Retinal pigment epithelial cell (primary cell): ENCODE measurements around the gene PTN.
"Not testable (repeated sequence)": the region's sequence is repeated elsewhere in the genome, so short reads cannot be mapped to it uniquely, and the experiment has no call there.

Experiments used
- DNase-seq: peaks from one replicate; pipeline ENCODE4 v3.0.0-alpha.2; 2010; ENCODE audit warnings: low read depth
- H3K4me3 ChIP-seq: 2 replicates; pipeline ENCODE4 v1.5.1; 2011; ENCODE audit warnings: mild to moderate bottlenecking, low read length, control low read depth, moderate library complexity
- TF ChIP-seq, protein P1 (sequence below): conservative IDR thresholded peaks from 2 replicates; pipeline ENCODE4 v1.5.1; 2011; ENCODE audit warnings: low read depth, low read length, control low read depth, inconsistent platforms

PTN gene

DNA sequence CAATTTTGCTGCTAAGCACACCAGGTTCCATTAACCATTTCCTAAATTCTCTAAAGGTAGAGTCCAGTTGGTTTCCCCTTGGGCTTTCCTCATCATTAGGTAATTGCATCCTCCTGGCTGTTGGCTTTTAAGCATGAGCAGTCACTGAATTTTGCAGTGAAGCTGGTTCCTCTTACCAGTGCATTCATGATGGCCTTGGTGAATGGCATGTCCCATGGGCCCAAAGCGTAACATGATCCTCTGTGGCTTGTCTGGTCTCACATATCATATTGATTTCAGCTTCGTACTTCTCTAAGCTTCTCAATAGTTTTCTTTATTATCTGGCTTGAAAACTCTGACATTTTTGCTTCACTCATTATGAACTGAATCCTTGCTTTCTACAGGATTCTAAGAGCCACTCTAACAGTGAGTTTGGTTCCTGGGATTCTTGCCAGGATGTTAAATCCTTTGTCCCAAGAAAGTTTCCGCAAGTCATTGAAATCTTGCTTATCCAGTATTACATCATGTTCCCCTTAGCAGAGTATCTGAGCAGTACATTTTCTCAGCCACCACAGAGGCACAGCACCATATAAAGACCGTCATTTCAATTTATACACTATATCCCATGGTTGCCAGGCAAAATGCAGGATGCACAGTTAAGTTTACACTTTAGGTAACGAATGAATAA lies 134.2 kb downstream of the PTN start:
- peak; percentile 37 for DNase-seq
- H3K4me3 ChIP-seq, result no peak overlapping the region
- TF ChIP-seq, protein P1, sequence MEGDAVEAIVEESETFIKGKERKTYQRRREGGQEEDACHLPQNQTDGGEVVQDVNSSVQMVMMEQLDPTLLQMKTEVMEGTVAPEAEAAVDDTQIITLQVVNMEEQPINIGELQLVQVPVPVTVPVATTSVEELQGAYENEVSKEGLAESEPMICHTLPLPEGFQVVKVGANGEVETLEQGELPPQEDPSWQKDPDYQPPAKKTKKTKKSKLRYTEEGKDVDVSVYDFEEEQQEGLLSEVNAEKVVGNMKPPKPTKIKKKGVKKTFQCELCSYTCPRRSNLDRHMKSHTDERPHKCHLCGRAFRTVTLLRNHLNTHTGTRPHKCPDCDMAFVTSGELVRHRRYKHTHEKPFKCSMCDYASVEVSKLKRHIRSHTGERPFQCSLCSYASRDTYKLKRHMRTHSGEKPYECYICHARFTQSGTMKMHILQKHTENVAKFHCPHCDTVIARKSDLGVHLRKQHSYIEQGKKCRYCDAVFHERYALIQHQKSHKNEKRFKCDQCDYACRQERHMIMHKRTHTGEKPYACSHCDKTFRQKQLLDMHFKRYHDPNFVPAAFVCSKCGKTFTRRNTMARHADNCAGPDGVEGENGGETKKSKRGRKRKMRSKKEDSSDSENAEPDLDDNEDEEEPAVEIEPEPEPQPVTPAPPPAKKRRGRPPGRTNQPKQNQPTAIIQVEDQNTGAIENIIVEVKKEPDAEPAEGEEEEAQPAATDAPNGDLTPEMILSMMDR, result no peak

- TF ChIP-seq, protein P1, result no peak
- no peak overlapping the region for H3K4me3 ChIP-seq
- DNase-seq, result no peak
These were observed 136.8 kb downstream of the PTN start for GRCh38 chr7:137206770-137207169.

DNA sequence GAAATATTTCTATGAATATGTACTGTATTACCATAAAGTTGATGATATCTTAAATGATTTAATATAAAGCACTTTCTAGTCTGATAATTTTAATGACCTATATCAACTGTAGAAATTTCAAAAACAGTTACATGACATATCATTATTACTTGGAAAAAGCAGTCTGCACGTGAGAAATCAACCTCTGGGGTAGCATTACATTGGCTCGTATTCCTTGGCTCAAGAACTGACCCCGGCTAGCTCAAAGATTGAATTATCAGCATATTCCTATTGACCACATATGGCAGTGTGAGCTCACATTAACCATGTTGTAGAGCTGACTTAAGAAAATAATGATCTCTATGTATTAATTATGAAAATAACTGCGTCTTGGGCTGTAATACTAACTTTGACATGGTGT lies 139.3 kb downstream of the PTN start:
- TF ChIP-seq, protein P1, result no peak
- H3K4me3 ChIP-seq, result no peak overlapping the region
- DNase-seq, result no peak

DNA sequence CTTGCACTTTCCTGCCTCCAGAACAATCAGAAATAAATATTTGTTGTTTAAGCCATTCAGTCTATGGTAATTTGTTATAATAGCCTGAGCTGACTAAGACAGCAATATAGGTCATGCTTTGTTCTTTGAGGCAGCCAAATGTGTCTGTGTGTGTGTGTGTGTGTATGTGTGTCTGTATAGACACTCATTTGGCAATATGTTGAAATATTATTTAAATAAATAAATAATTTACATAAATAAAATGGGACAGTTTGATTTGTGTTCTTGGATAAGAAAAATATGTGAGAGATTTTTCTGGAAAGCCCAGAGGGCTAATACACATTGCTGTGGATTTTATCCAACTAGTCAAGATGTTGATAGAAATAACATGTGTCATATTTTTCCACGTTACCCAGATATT lies 140.2 kb downstream of the PTN start:
- no peak for DNase-seq
- TF ChIP-seq, protein P1, result no peak
- H3K4me3 ChIP-seq, result no peak overlapping the region

DNA sequence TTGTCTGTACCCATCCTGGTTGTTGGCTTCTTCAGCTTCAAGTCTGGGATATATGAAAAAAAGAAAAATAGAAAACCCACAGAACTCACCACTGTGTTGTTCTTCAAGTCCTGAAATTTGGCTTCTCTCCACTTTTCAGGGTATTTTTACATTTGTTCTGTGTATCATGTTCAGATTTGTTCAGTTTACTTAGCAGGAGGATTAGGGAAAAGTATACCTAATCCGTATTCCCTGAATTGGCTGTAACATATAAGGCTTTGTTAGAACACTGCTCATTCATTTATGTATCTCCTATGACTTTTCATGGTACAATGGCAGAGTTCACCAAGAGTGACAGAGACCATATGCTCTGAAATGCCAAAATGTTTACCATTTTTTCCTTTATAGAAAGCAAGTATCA lies 146.9 kb downstream of the PTN start:
- TF ChIP-seq, protein P1, result no peak
- no peak overlapping the region for H3K4me3 ChIP-seq
- DNase-seq, result no peak

DNA sequence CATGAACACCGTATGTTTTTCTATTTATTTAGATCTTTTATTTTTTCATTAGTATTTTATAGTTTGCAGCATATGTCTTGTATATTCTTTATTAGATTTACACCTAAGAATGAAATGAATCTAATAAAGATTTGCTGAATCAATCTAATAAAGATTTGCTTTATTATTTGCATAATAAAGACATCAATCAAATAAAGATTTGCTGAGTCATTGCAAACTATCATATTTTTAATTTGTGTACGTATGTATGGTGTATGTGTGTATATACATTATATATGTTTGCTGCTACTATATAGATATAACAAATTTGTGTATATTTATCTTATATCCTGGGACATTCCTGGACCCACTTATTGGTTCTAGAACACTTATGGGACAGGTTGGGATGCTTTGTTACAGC lies 147.5 kb downstream of the PTN start:
- H3K4me3 ChIP-seq, result no peak overlapping the region
- no peak for DNase-seq
- TF ChIP-seq, protein P1, result no peak

DNA sequence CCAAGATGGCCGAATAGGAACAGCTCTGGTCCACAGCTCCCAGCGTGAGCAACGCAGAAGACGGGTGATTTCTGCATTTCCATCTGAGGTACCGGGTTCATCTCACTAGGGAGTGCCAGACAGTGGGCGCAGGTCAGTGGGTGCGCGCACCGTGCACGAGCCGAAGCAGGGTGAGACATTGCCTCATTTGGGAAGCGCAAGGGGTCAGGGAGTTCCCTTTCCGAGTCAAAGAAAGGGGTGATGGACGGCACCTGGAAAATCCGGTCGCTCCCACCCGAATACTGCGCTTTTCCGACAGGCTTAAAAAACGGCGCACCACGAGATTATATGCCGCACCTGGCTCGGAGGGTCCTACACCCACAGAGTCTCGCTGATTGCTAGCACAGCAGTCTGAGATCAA lies 161.9 kb downstream of the PTN start:
- DNase-seq, H3K4me3 ChIP-seq: not testable (repeated sequence)
